ENCODE measurements around the gene IGFN1. TPM values are rescaled to one million over a fixed set of nuclear protein-coding genes. Genes with fewer than 3 reads are reported as not detected.

IGFN1 gene
- total RNA-seq, 1 donor from 2014 or later = 1.6 TPM

DNA sequence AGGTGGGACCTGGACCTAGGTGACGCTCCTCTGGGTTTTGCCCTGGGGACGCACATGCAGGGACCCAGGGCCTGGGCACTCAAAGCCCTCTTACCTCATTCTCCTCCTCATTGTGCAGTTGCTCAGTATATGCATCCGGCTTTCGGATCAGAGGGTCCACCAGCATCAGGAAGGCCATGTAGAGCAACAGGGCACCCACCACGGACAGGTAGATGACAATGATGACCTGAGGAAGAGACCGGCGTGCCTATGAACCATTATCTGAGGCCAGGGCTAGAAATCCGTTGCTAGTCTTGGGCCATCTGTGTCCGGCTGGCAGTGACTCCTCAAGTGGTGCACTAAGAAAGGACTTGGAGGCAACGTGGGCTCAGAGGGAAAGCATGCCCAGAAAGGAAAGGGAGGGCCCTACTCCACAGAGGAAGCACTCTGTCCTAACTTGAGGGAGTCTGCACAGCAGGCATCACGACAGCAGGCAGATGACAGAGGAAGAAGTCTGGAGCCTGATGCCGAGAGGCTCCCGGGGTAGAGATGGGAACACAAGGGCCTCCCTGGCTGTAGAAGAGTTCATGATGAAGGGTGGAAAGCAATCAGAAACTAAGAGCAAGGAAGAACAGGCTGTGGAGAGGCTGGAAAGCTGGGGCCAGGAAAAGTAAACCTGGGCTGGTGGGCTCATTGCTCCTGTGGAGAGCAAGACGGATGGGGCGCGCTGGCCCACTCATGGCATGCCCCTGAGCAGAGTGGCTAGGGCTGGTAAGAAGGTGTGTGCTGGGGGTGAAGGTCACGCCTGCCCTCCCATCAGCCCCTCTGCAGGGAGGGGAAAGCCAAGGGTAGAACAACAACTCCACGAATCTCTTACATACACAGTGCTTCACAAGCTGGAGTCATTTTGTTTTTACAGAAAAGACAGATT, 46.6 kb upstream of the IGFN1 start:
- DNase-seq (ENCODE audit: low spot score in 2 of 2, unreplicated experiment in 2 of 2) = no peak
- Mint-ChIP-seq H3K4me1 (peaks cover 7% of the 10 kb centered on the region), H3K4me3 (no peak overlapping the region), H3K9me3 (no peaks in the 10 kb centered on the region), H3K27me3 (ENCODE audit: low read depth) (no peaks in the 10 kb centered on the region), H3K36me3 (peaks cover 56% of the 10 kb centered on the region), H3K27ac (no peak overlapping the region)
- TF ChIP-seq, protein P1, sequence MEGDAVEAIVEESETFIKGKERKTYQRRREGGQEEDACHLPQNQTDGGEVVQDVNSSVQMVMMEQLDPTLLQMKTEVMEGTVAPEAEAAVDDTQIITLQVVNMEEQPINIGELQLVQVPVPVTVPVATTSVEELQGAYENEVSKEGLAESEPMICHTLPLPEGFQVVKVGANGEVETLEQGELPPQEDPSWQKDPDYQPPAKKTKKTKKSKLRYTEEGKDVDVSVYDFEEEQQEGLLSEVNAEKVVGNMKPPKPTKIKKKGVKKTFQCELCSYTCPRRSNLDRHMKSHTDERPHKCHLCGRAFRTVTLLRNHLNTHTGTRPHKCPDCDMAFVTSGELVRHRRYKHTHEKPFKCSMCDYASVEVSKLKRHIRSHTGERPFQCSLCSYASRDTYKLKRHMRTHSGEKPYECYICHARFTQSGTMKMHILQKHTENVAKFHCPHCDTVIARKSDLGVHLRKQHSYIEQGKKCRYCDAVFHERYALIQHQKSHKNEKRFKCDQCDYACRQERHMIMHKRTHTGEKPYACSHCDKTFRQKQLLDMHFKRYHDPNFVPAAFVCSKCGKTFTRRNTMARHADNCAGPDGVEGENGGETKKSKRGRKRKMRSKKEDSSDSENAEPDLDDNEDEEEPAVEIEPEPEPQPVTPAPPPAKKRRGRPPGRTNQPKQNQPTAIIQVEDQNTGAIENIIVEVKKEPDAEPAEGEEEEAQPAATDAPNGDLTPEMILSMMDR (IDR thresholded peaks at IDR 0.05; ENCODE audit: unreplicated experiment) = no peak

DNA sequence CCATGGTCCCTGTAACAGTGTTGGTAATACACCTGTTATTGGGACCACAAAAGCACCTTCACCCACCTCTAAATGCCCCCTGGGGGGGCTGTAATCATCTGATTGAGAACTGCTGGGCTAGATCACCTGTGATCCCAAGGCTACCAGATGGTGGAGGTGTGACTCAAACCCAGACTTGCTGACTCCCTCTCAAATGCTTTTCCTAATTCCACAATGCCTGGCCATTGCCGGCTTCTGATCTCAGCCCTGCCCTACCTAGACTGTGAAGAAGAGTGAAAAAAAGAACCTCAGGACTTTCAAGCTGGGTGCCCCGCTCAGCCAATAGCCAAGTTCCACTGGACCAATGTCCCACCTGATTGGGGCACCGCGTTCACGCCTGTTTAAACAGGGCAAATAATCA, 45.9 kb upstream of the IGFN1 start:
- no peaks in the 10 kb centered on the region for H3K27me3 Mint-ChIP-seq (ENCODE audit: low read depth)
- H3K36me3 Mint-ChIP-seq = peaks cover 57% of the 10 kb centered on the region
- no peak overlapping the region for H3K27ac Mint-ChIP-seq
- TF ChIP-seq, protein P1 (IDR thresholded peaks at IDR 0.05; ENCODE audit: unreplicated experiment) = no peak
- no peaks in the 10 kb centered on the region for H3K9me3 Mint-ChIP-seq
- peaks cover 7% of the 10 kb centered on the region for H3K4me1 Mint-ChIP-seq
- no peak for DNase-seq (ENCODE audit: low spot score in 2 of 2, unreplicated experiment in 2 of 2)
- no peak overlapping the region for H3K4me3 Mint-ChIP-seq

DNA sequence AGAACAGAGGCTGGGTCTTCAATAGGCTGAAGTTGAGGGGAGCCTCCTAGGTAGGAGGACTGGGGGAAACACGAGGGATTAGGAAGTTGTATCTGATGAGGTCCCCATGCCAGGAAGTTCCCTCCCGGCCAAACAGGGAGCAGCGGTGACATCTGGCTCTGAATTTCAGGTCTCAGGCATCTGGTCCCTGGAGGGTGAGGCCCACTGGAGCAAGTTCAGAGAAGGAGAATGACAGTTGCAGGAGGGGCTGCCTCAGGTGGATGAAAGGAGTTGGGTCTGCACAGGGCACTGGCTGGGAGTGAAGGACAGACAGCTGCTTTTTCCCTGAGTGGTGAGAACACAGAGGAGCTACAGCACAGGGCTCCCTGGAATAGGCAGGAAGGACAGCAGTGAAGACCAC, 45.5 kb upstream of the IGFN1 start:
- TF ChIP-seq, protein P1 (IDR thresholded peaks at IDR 0.05; ENCODE audit: unreplicated experiment) = no peak
- H3K27ac Mint-ChIP-seq = no peak overlapping the region
- DNase-seq (ENCODE audit: low spot score in 2 of 2, unreplicated experiment in 2 of 2) = no peak
- H3K4me3 Mint-ChIP-seq = no peak overlapping the region
- H3K36me3 Mint-ChIP-seq = peaks cover 55% of the 10 kb centered on the region
- H3K4me1 Mint-ChIP-seq = peaks cover 4% of the 10 kb centered on the region
- no peaks in the 10 kb centered on the region for H3K27me3 Mint-ChIP-seq (ENCODE audit: low read depth)
- no peaks in the 10 kb centered on the region for H3K9me3 Mint-ChIP-seq

DNA sequence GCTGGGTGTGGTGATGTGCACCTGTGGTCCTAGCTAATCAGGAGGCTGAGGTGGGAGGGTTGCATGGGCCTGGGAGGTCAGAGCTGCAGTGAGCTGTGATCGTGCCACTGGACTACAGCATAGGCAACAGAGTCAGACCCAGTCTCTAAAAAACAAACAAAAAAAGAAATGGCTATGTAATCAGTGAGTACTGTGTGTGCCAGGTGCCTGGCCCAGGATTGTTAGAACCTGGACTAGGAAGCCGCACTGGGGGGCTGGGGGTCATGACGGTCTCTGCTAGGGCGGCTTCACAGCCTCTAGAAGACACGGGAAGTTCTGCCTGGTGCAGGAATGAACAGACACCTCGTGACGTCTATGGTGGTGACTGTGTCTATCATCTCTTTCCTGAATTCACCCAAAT, 44.8 kb upstream of the IGFN1 start:
- Mint-ChIP-seq H3K9me3 (no peaks in the 10 kb centered on the region), H3K4me3 (no peak overlapping the region), H3K36me3 (peaks cover 55% of the 10 kb centered on the region), H3K27ac (no peak overlapping the region), H3K4me1 (peaks cover 2% of the 10 kb centered on the region), H3K27me3 (ENCODE audit: low read depth) (no peaks in the 10 kb centered on the region)
- TF ChIP-seq, protein P1 (IDR thresholded peaks at IDR 0.05; ENCODE audit: unreplicated experiment) = no peak
- DNase-seq (ENCODE audit: low spot score in 2 of 2, unreplicated experiment in 2 of 2) = no peak

DNA sequence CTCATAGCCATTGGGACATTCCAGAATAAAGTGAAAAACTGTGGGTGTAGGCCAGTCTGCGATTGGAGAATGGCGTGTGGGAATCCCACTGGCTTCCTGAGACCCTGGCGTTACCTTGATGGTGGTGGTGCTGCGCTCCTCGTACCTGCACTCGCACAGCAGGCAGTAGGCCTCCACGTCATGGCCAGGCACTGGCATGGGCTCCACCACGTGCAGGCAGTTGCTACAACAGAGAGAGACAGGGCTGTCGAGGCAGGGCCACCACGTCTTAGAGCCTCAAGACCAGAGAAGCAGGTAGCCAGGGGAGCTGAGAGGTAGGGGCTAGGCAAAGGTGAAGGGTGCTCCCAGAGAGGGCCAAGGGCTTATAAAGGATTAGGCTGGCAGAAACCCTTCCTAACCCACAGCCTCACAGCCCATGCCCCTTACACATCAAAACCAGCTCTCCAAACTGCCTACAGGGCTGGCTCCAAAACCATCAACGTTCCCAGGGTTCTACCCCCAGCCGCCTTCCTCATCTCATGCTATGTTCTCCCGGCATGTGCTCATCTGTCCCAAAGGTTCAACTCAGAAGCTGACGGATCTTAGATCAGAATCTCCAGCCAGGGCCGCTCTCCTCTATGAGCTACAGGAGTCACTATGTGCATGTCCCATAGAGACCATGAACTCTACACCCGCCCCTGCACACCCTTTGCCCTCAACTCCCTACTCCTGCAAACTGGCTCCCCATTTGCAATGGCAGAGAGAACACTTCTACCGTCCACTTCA, 43.8 kb upstream of the IGFN1 start:
- no peak overlapping the region for H3K4me3 Mint-ChIP-seq
- H3K4me1 Mint-ChIP-seq = no peaks in the 10 kb centered on the region
- DNase-seq (ENCODE audit: low spot score in 2 of 2, unreplicated experiment in 2 of 2) = no peak
- TF ChIP-seq, protein P1 (IDR thresholded peaks at IDR 0.05; ENCODE audit: unreplicated experiment) = no peak
- no peaks in the 10 kb centered on the region for H3K9me3 Mint-ChIP-seq
- no peaks in the 10 kb centered on the region for H3K27me3 Mint-ChIP-seq (ENCODE audit: low read depth)
- no peak overlapping the region for H3K27ac Mint-ChIP-seq
- peaks cover 58% of the 10 kb centered on the region for H3K36me3 Mint-ChIP-seq

Measured in mesothelial cell of epicardium (in vitro differentiated cells).